Measurements from ENCODE around the gene PDCD11.

PDCD11 gene

DNA sequence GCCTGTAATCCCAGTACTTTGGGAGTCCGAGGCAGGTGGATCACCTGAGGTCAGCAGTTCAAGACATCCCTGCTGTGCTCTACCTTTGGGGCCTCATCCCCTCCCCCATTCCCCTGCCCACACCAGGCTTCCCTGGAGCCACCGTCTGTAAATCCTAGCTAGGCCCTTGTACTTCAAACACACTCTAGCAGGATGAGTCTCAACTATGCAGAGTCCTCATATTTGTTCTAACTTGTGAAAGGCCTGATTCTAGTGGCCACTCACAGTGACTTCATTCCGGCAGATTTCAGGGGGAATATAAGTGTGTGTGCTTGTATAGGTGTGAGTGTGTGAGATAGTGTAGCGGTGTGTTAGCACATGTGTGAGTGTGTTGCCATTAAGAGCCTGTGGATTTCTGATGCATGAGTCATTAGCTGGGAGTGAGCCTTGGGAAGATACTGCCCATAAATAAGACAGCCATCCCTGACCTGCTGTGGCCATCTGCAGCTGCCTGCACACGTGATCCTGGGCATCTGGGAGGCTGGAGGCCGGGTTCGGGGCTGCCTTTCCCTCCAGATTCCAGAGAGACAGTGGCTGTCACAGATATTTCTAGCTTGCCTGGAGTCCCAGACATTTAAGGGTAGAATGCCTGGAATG lies 95.4 kb downstream of the PDCD11 start (continued):
- TF ChIP-seq ZNF621 (tag by site-specific recombination; IDR thresholded peaks at IDR 0.05), result no peak
- no peak for TF ChIP-seq ZNF791 (tag by site-specific recombination; IDR thresholded peaks at IDR 0.05)
- TF ChIP-seq, protein P1, sequence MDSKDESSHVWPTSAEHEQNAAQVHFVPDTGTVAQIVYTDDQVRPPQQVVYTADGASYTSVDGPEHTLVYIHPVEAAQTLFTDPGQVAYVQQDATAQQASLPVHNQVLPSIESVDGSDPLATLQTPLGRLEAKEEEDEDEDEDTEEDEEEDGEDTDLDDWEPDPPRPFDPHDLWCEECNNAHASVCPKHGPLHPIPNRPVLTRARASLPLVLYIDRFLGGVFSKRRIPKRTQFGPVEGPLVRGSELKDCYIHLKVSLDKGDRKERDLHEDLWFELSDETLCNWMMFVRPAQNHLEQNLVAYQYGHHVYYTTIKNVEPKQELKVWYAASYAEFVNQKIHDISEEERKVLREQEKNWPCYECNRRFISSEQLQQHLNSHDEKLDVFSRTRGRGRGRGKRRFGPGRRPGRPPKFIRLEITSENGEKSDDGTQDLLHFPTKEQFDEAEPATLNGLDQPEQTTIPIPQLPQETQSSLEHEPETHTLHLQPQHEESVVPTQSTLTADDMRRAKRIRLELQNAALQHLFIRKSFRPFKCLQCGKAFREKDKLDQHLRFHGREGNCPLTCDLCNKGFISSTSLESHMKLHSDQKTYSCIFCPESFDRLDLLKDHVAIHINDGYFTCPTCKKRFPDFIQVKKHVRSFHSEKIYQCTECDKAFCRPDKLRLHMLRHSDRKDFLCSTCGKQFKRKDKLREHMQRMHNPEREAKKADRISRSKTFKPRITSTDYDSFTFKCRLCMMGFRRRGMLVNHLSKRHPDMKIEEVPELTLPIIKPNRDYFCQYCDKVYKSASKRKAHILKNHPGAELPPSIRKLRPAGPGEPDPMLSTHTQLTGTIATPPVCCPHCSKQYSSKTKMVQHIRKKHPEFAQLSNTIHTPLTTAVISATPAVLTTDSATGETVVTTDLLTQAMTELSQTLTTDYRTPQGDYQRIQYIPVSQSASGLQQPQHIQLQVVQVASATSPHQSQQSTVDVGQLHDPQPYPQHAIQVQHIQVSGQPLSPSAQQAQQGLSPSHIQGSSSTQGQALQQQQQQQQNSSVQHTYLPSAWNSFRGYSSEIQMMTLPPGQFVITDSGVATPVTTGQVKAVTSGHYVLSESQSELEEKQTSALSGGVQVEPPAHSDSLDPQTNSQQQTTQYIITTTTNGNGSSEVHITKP (tag by site-specific recombination; IDR thresholded peaks at IDR 0.05), result peak; percentile 57
- TF ChIP-seq ZNF664 (tag by site-specific recombination; IDR thresholded peaks at IDR 0.05), result no peak
- TF ChIP-seq, protein P2, sequence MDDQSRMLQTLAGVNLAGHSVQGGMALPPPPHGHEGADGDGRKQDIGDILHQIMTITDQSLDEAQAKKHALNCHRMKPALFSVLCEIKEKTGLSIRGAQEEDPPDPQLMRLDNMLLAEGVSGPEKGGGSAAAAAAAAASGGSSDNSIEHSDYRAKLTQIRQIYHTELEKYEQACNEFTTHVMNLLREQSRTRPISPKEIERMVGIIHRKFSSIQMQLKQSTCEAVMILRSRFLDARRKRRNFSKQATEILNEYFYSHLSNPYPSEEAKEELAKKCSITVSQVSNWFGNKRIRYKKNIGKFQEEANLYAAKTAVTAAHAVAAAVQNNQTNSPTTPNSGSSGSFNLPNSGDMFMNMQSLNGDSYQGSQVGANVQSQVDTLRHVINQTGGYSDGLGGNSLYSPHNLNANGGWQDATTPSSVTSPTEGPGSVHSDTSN (CRISPR knock-in tag; IDR thresholded peaks at IDR 0.05), result no peak

DNA sequence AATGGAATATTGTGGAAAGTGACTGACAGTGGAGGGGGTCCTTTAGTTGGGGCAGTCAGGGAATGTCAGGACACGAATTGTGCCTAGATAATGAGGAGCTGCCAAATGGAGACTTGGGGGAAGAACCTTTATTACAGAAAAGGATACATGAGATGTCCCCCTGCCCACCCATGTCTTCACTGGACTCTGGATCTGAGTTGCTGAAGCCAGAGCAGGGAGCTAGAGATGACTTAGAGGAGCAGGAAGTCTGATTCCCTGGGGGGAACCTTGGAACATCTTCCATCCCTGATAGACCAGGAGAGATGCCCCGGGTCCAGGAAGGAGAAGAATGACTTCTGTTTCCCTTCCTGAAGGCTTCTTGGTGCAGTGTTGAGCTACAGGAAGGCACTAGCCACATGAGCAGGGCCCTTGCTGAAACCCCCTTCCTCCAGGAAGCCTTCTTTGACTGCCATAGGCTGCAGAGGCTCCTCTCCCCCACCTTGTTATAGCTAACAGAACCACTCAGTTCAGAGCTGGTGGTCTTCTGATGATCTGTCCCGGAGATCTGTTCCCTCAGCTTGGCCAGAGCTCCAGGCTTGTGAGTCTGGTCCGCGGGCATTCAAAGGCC lies 96.3 kb downstream of the PDCD11 start:
- ChIA-PET CTCF (interaction anchor here (0.6 to 6.1 kb wide), 13 partner anchors 9 to 100 kb away, joined by 3 to 41 read pairs (median 4); no protein-coding TSS in a partner anchor), POLR2A (interaction anchor here (0.6 to 3.4 kb wide), 9 partner anchors 9 to 125 kb away, joined by 3 to 15 read pairs (median 4); partner anchors contain the start of genes ATP5MK, PDCD11 and TAF5)
- Histone ChIP-seq H3K4me3 (ENCODE audit: low read depth, low read length) (no peak overlapping the region), H3K36me3 (ENCODE audit: control insufficient read depth in 2 of 2, insufficient read depth in 1 of 2, low read length in 2 of 2) (no peaks in the 10 kb centered on the region), H3K27ac (ENCODE audit: extremely low read depth, low read depth, low read length) (no peak overlapping the region), H3K4me1 (ENCODE audit: control insufficient read depth, insufficient read depth, low read length) (no peaks in the 10 kb centered on the region), H3K9me3 (ENCODE audit: control insufficient read depth, insufficient read depth, low read depth, low read length) (no peaks in the 10 kb centered on the region)
- TF ChIP-seq ZNF248 (tag by site-specific recombination; IDR thresholded peaks at IDR 0.05), result no peak
- TF ChIP-seq ZNF585B (tag by site-specific recombination; IDR thresholded peaks at IDR 0.05), result no peak
- TF ChIP-seq ZNF426 (tag by site-specific recombination; IDR thresholded peaks at IDR 0.05), result no peak
- no peak for TF ChIP-seq KLF10 (tag by site-specific recombination; IDR thresholded peaks at IDR 0.05)
- no peak for TF ChIP-seq ZNF558 (tag by site-specific recombination; IDR thresholded peaks at IDR 0.05)
- TF ChIP-seq ZNF24 (tag by site-specific recombination; IDR thresholded peaks at IDR 0.05), result no peak
- no peak for TF ChIP-seq ZNF146 (tag by site-specific recombination; IDR thresholded peaks at IDR 0.05)
- no peak for TF ChIP-seq HOXC10 (CRISPR knock-in tag; IDR thresholded peaks at IDR 0.05)
- no peak for TF ChIP-seq ZNF157 (tag by site-specific recombination; IDR thresholded peaks at IDR 0.05)
- no peak for TF ChIP-seq YY1 (tag by site-specific recombination; IDR thresholded peaks at IDR 0.05)
- TF ChIP-seq, protein P3, sequence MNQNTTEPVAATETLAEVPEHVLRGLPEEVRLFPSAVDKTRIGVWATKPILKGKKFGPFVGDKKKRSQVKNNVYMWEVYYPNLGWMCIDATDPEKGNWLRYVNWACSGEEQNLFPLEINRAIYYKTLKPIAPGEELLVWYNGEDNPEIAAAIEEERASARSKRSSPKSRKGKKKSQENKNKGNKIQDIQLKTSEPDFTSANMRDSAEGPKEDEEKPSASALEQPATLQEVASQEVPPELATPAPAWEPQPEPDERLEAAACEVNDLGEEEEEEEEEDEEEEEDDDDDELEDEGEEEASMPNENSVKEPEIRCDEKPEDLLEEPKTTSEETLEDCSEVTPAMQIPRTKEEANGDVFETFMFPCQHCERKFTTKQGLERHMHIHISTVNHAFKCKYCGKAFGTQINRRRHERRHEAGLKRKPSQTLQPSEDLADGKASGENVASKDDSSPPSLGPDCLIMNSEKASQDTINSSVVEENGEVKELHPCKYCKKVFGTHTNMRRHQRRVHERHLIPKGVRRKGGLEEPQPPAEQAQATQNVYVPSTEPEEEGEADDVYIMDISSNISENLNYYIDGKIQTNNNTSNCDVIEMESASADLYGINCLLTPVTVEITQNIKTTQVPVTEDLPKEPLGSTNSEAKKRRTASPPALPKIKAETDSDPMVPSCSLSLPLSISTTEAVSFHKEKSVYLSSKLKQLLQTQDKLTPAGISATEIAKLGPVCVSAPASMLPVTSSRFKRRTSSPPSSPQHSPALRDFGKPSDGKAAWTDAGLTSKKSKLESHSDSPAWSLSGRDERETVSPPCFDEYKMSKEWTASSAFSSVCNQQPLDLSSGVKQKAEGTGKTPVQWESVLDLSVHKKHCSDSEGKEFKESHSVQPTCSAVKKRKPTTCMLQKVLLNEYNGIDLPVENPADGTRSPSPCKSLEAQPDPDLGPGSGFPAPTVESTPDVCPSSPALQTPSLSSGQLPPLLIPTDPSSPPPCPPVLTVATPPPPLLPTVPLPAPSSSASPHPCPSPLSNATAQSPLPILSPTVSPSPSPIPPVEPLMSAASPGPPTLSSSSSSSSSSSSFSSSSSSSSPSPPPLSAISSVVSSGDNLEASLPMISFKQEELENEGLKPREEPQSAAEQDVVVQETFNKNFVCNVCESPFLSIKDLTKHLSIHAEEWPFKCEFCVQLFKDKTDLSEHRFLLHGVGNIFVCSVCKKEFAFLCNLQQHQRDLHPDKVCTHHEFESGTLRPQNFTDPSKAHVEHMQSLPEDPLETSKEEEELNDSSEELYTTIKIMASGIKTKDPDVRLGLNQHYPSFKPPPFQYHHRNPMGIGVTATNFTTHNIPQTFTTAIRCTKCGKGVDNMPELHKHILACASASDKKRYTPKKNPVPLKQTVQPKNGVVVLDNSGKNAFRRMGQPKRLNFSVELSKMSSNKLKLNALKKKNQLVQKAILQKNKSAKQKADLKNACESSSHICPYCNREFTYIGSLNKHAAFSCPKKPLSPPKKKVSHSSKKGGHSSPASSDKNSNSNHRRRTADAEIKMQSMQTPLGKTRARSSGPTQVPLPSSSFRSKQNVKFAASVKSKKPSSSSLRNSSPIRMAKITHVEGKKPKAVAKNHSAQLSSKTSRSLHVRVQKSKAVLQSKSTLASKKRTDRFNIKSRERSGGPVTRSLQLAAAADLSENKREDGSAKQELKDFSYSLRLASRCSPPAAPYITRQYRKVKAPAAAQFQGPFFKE (tag by site-specific recombination; IDR thresholded peaks at IDR 0.05; ENCODE audit: borderline replicate concordance), result no peak
- no peak for TF ChIP-seq ZNF658 (tag by site-specific recombination; IDR thresholded peaks at IDR 0.05)
- no peak for TF ChIP-seq ZNF677 (tag by site-specific recombination; IDR thresholded peaks at IDR 0.05)
- TF ChIP-seq, protein P4, sequence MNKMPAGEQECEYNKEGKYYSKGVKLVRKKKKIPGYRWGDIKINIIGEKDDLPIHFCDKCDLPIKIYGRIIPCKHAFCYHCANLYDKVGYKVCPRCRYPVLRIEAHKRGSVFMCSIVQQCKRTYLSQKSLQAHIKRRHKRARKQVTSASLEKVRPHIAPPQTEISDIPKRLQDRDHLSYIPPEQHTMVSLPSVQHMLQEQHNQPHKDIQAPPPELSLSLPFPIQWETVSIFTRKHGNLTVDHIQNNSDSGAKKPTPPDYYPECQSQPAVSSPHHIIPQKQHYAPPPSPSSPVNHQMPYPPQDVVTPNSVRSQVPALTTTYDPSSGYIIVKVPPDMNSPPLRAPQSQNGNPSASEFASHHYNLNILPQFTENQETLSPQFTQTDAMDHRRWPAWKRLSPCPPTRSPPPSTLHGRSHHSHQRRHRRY (tag by site-specific recombination; IDR thresholded peaks at IDR 0.05), result no peak
- TF ChIP-seq HOXA7 (CRISPR knock-in tag; IDR thresholded peaks at IDR 0.05; ENCODE audit: borderline replicate concordance), result no peak
- TF ChIP-seq, protein P5, sequence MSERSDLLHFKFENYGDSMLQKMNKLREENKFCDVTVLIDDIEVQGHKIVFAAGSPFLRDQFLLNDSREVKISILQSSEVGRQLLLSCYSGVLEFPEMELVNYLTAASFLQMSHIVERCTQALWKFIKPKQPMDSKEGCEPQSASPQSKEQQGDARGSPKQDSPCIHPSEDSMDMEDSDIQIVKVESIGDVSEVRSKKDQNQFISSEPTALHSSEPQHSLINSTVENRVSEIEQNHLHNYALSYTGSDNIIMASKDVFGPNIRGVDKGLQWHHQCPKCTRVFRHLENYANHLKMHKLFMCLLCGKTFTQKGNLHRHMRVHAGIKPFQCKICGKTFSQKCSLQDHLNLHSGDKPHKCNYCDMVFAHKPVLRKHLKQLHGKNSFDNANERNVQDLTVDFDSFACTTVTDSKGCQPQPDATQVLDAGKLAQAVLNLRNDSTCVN (tag by site-specific recombination; optimal IDR thresholded peaks at IDR 0.05), result no peak
- no peak for TF ChIP-seq ZNF76 (tag by site-specific recombination; IDR thresholded peaks at IDR 0.05; ENCODE audit: borderline replicate concordance, low read depth)
- no peak for TF ChIP-seq SP7 (tag by site-specific recombination; IDR thresholded peaks at IDR 0.05)
